Esophagus (tissue), 2 donors: ENCODE measurements around the gene UEVLD. TPM values are rescaled to one million over a fixed set of nuclear protein-coding genes. Genes with fewer than 3 reads are reported as not detected.

Experiments
- H3K27ac ChIP-seq, 2 donors: one replicate each; pipeline ENCODE4 v1.5.1; 2013; ENCODE audit warnings: low read depth in 2 of 2, mild to moderate bottlenecking in 2 of 2, inconsistent platforms in 1 of 2, low read length in 1 of 2, moderate library complexity in 1 of 2
- H3K27me3 ChIP-seq, 2 donors: one replicate each; pipeline ENCODE4 v1.6.1; 2013; ENCODE audit warnings: low read length in 2 of 2, control low read depth in 1 of 2, mild to moderate bottlenecking in 1 of 2; ENCODE audit not compliant: insufficient read depth in 2 of 2, control insufficient read depth in 1 of 2
- H3K36me3 ChIP-seq, 2 donors: one replicate each; pipeline ENCODE4 v1.6.1; 2013; ENCODE audit warnings: low read length in 1 of 2; ENCODE audit not compliant: control insufficient read depth in 2 of 2, insufficient read depth in 2 of 2
- H3K4me1 ChIP-seq, 2 donors: one replicate each; pipeline ENCODE4 v1.6.1; 2013; ENCODE audit warnings: low read length in 1 of 2; ENCODE audit not compliant: control insufficient read depth in 2 of 2, insufficient read depth in 2 of 2
- H3K4me3 ChIP-seq, 2 donors: one replicate each; pipeline ENCODE4 v1.5.1; 2013; ENCODE audit warnings: low read length in 2 of 2, mild to moderate bottlenecking in 2 of 2, low read depth in 1 of 2, moderate library complexity in 1 of 2
- H3K9me3 ChIP-seq, 2 donors: one replicate each; pipeline ENCODE4 v1.6.1; 2013; ENCODE audit warnings: mild to moderate bottlenecking in 2 of 2, low read depth in 1 of 2, low read length in 1 of 2, moderate library complexity in 1 of 2; ENCODE audit not compliant: control insufficient read depth in 2 of 2, insufficient read depth in 1 of 2
- WGBS, 2 donors: extraction: QIAGEN DNeasy Blood & Tissue Kit; methylation state at CpG; one replicate each; pipeline ENCODE4 v1.1.7; 2013; 5-methylcytosine and 5-hydroxymethylcytosine counted together
- polyA plus RNA-seq, 2 donors: library from polyadenylated mRNA; stranded (reverse); fragments of 200-250 nt; gene quantifications; one replicate each; pipeline ENCODE4 v1.2.3, GENCODE V29; 2013
- donor health status: healthy with polysubstance abuse.
- donor health status: Bipolar disorder and iron deficiency.

Gene UEVLD
- polyA plus RNA-seq, 2 donors: 4.7 to 9.0 TPM

- peaks cover 0 to 5% of the 10 kb centered on the region in 2 donors for H3K36me3 ChIP-seq
- WGBS, 2 donors: 80 to 85% methylated on average over 3 of the region's 3 CpGs
- no peak overlapping the region for H3K4me3 ChIP-seq
- no peaks in the 10 kb centered on the region for H3K9me3 ChIP-seq
- no peaks in the 10 kb centered on the region for H3K4me1 ChIP-seq
- H3K27ac ChIP-seq: no peak overlapping the region
- H3K27me3 ChIP-seq: no peaks in the 10 kb centered on the region
These were observed 65.5 kb downstream of the UEVLD start for GRCh38 chr11:18523084-18523483.

GRCh38 chr11:18522388-18522787, 66.1 kb downstream of the UEVLD start:
- 69 to 70% methylated on average over 4 of the region's 4 CpGs for WGBS, 2 donors
- Histone ChIP-seq H3K27me3 (no peaks in the 10 kb centered on the region), H3K36me3 (peaks cover 0 to 5% of the 10 kb centered on the region in 2 donors), H3K27ac (no peak overlapping the region), H3K4me1 (no peaks in the 10 kb centered on the region), H3K9me3 (no peaks in the 10 kb centered on the region), H3K4me3 (no peak overlapping the region)

GRCh38 chr11:18521122-18521521, 67.4 kb downstream of the UEVLD start:
- Histone ChIP-seq H3K36me3 (peaks cover 0 to 5% of the 10 kb centered on the region in 2 donors), H3K27ac (no peak overlapping the region), H3K4me3 (no peak overlapping the region), H3K9me3 (no peaks in the 10 kb centered on the region), H3K27me3 (no peaks in the 10 kb centered on the region), H3K4me1 (no peaks in the 10 kb centered on the region)
- 76 to 82% methylated on average over 3 of the region's 3 CpGs for WGBS, 2 donors

- Histone ChIP-seq H3K27me3 (no peaks in the 10 kb centered on the region), H3K4me1 (no peaks in the 10 kb centered on the region), H3K9me3 (no peaks in the 10 kb centered on the region), H3K4me3 (no peak overlapping the region), H3K36me3 (peaks cover 0 to 6% of the 10 kb centered on the region in 2 donors), H3K27ac (no peak overlapping the region)
These were observed 86.2 kb downstream of the UEVLD start for GRCh38 chr11:18502352-18502751.

- Histone ChIP-seq H3K4me3 (no peak overlapping the region), H3K9me3 (no peaks in the 10 kb centered on the region), H3K27ac (no peak overlapping the region), H3K4me1 (no peaks in the 10 kb centered on the region), H3K27me3 (no peaks in the 10 kb centered on the region), H3K36me3 (peaks cover 2 to 6% of the 10 kb centered on the region in 2 donors)
- 95 to 100% methylated on average over 1 of the region's 1 CpG for WGBS, 2 donors
These were observed 86.9 kb downstream of the UEVLD start for GRCh38 chr11:18501629-18502028.

GRCh38 chr11:18498039-18498438, 90.5 kb downstream of the UEVLD start:
- Histone ChIP-seq H3K27me3 (no peaks in the 10 kb centered on the region), H3K9me3 (no peaks in the 10 kb centered on the region), H3K27ac (no peak overlapping the region), H3K36me3 (peaks cover 6% of the 10 kb centered on the region in 2 donors), H3K4me3 (no peak overlapping the region), H3K4me1 (no peaks in the 10 kb centered on the region)
- WGBS, 2 donors: 97 to 100% methylated on average over 1 of the region's 1 CpG

- no peaks in the 10 kb centered on the region for H3K27me3 ChIP-seq
- no peaks in the 10 kb centered on the region for H3K9me3 ChIP-seq
- peaks cover 6 to 8% of the 10 kb centered on the region in 2 donors for H3K36me3 ChIP-seq
- no peak overlapping the region for H3K27ac ChIP-seq
- H3K4me3 ChIP-seq: no peak overlapping the region
- 80 to 82% methylated on average over 4 of the region's 4 CpGs for WGBS, 2 donors
- peaks cover 0 to 2% of the 10 kb centered on the region in 2 donors for H3K4me1 ChIP-seq
These were observed 92.8 kb downstream of the UEVLD start for GRCh38 chr11:18495703-18496102.

GRCh38 chr11:18495271-18495670, 93.3 kb downstream of the UEVLD start:
- Histone ChIP-seq H3K4me1 (peaks cover 0 to 4% of the 10 kb centered on the region in 2 donors), H3K27ac (no peak overlapping the region), H3K27me3 (no peaks in the 10 kb centered on the region), H3K36me3 (peaks cover 6 to 10% of the 10 kb centered on the region in 2 donors), H3K9me3 (no peaks in the 10 kb centered on the region), H3K4me3 (no peak overlapping the region)

- peaks cover 5 to 15% of the 10 kb centered on the region in 2 donors for H3K36me3 ChIP-seq
These were observed 95.2 kb downstream of the UEVLD start for GRCh38 chr11:18493310-18493709.

GRCh38 chr11:18492888-18493287, 95.6 kb downstream of the UEVLD start:
- Histone ChIP-seq H3K36me3 (peaks cover under 1 to 16% of the 10 kb centered on the region in 2 donors), H3K9me3 (no peaks in the 10 kb centered on the region), H3K4me3 (no peak overlapping the region), H3K27me3 (no peaks in the 10 kb centered on the region), H3K4me1 (peaks cover 0 to 4% of the 10 kb centered on the region in 2 donors), H3K27ac (peak overlapping the region in 1 of 2 donors; percentile 42)

More at GRCh38 chr11:18493310-18493709, 95.2 kb downstream of the UEVLD start:
- H3K27ac ChIP-seq: peak overlapping the region in 1 of 2 donors; percentile 22
- 54 to 56% methylated on average over 4 of the region's 4 CpGs for WGBS, 2 donors
- peaks cover 0 to 4% of the 10 kb centered on the region in 2 donors for H3K4me1 ChIP-seq
- H3K9me3 ChIP-seq: no peaks in the 10 kb centered on the region
- no peak overlapping the region for H3K4me3 ChIP-seq
- H3K27me3 ChIP-seq: no peaks in the 10 kb centered on the region
